ENCODE measurements around the gene STXBP2.

The STXBP2 gene

DNA sequence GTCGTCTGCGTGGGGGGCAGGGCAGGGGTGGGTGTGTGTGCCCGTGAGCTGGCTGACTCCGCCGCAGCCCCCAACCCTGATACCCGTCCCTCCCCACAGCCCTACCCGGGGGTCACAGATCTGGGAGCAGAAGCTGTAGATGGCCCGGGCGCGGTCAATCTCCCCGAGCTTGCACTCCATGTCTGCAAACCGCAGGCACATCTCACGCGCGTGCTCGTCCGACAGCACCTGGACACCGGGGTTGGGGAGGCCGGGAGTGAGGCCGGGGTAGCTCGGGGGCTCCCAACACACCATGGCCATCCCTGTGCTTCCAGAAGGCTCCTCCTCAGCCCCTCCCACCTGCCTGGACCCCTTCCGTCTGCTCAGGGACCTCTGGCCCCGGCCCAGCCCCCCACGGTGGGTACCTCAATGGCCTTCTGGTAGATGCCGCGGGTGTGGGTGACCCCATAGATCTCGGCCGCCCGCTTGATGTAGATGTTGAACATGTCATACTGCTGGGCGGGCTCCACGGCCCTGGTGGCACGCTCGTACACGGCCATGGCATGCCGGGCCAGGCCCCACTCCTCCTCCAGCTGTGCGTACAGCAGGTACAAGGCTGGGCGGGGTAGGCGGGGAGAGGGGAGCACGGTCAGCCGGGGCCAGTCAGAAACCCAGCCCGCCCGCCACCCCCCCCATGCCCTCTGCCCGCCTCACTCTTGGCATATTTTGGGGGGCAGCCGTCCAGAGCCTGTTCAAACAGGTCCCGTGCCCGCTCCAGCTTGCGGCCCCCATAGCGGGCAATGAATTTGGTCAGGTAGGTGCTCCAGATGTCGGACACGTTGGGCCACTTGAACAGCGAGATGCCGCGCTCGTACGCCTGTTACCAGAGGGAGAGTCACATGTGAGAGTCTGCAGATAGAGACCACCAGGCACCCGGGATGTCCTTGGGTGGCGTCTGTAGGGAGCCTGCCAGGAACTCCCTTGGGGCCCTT, 16.2 kb upstream of the STXBP2 start:
- H3K79me2 ChIP-seq (ENCODE audit: insufficient read depth, low read length) = no peaks in the 10 kb centered on the region
- no peak overlapping the region for H3K9ac ChIP-seq (ENCODE audit: low read length)
- no peak overlapping the region for H3K4me3 ChIP-seq (ENCODE audit: insufficient read depth, low read length, poor library complexity, severe bottlenecking)
- no peaks in the 10 kb centered on the region for H3K27me3 ChIP-seq (ENCODE audit: low read length)
- TF ChIP-seq, protein P1, sequence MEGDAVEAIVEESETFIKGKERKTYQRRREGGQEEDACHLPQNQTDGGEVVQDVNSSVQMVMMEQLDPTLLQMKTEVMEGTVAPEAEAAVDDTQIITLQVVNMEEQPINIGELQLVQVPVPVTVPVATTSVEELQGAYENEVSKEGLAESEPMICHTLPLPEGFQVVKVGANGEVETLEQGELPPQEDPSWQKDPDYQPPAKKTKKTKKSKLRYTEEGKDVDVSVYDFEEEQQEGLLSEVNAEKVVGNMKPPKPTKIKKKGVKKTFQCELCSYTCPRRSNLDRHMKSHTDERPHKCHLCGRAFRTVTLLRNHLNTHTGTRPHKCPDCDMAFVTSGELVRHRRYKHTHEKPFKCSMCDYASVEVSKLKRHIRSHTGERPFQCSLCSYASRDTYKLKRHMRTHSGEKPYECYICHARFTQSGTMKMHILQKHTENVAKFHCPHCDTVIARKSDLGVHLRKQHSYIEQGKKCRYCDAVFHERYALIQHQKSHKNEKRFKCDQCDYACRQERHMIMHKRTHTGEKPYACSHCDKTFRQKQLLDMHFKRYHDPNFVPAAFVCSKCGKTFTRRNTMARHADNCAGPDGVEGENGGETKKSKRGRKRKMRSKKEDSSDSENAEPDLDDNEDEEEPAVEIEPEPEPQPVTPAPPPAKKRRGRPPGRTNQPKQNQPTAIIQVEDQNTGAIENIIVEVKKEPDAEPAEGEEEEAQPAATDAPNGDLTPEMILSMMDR (IDR thresholded peaks at IDR 0.05; ENCODE audit: insufficient read depth, low read length, poor library complexity, severe bottlenecking) = no peak
- TF ChIP-seq EZH2phosphoT487 (conservative IDR thresholded peaks at IDR 0.05; ENCODE audit: low read length) = no peak
- no peaks in the 10 kb centered on the region for H3K36me3 ChIP-seq (ENCODE audit: low read length)
- no peaks in the 10 kb centered on the region for H3K9me2 ChIP-seq (replicated peaks; ENCODE audit: insufficient read depth, low read length)
- no peak overlapping the region for H3K27ac ChIP-seq (ENCODE audit: low read depth, low read length)
- H3K9me3 ChIP-seq (ENCODE audit: insufficient read depth, low read length) = no peaks in the 10 kb centered on the region
- no peak overlapping the region for H2AFZ ChIP-seq (ENCODE audit: low read depth, low read length, severe bottlenecking)
- H4K20me1 ChIP-seq (ENCODE audit: low read depth, low read length) = no peaks in the 10 kb centered on the region
- H3F3A ChIP-seq (ENCODE audit: insufficient read depth) = no peaks in the 10 kb centered on the region
- no peak overlapping the region for H3K4me2 ChIP-seq (ENCODE audit: low read depth, low read length, poor library complexity, severe bottlenecking)

DNA sequence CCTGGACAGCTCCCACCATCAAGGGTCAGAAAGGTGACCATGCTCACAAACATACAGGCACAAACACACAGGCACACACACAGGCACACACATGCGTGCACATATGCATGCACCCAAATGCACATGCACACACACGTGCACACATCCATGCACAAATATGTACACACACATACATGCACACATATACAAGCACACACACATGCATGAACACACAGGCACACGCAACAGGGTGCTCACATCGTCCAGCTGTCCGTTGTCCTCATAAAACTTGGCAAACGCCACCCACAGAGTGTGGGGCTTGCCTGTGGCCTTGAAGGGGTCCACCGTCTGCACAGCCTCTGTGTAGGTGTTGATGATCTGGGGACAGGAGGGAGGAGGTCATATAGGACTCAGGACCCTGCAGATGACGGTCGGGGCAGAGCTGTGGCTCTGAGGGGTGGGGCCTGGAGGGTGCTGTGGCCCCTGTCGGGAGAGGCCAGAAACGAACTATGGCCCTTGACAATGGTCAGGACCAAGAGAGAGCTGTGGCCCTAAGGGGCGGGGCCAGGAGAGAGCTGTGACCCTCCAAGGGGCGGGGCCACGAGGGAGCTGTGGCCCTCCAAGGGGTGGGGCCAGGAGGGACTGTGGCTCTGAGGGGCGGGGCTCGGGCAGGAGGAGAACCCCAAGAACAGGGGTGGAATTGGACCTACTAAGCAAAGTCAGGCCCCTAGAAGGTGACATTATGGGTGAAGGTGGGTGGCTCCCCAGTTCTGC, 13.8 kb upstream of the STXBP2 start:
- H3K9me3 ChIP-seq (ENCODE audit: insufficient read depth, low read length) = no peaks in the 10 kb centered on the region
- no peaks in the 10 kb centered on the region for H3K36me3 ChIP-seq (ENCODE audit: low read length)
- no peak for TF ChIP-seq EZH2phosphoT487 (conservative IDR thresholded peaks at IDR 0.05; ENCODE audit: low read length)
- H4K20me1 ChIP-seq (ENCODE audit: low read depth, low read length) = no peaks in the 10 kb centered on the region
- H3K4me3 ChIP-seq (ENCODE audit: insufficient read depth, low read length, poor library complexity, severe bottlenecking) = no peak overlapping the region
- no peaks in the 10 kb centered on the region for H3F3A ChIP-seq (ENCODE audit: insufficient read depth)
- H3K79me2 ChIP-seq (ENCODE audit: insufficient read depth, low read length) = peaks cover 17% of the 10 kb centered on the region
- no peak overlapping the region for H2AFZ ChIP-seq (ENCODE audit: low read depth, low read length, severe bottlenecking)
- no peak overlapping the region for H3K4me2 ChIP-seq (ENCODE audit: low read depth, low read length, poor library complexity, severe bottlenecking)
- H3K9ac ChIP-seq (ENCODE audit: low read length) = no peak overlapping the region
- no peak overlapping the region for H3K27ac ChIP-seq (ENCODE audit: low read depth, low read length)
- no peaks in the 10 kb centered on the region for H3K9me2 ChIP-seq (replicated peaks; ENCODE audit: insufficient read depth, low read length)
- H3K27me3 ChIP-seq (ENCODE audit: low read length) = no peaks in the 10 kb centered on the region

DNA sequence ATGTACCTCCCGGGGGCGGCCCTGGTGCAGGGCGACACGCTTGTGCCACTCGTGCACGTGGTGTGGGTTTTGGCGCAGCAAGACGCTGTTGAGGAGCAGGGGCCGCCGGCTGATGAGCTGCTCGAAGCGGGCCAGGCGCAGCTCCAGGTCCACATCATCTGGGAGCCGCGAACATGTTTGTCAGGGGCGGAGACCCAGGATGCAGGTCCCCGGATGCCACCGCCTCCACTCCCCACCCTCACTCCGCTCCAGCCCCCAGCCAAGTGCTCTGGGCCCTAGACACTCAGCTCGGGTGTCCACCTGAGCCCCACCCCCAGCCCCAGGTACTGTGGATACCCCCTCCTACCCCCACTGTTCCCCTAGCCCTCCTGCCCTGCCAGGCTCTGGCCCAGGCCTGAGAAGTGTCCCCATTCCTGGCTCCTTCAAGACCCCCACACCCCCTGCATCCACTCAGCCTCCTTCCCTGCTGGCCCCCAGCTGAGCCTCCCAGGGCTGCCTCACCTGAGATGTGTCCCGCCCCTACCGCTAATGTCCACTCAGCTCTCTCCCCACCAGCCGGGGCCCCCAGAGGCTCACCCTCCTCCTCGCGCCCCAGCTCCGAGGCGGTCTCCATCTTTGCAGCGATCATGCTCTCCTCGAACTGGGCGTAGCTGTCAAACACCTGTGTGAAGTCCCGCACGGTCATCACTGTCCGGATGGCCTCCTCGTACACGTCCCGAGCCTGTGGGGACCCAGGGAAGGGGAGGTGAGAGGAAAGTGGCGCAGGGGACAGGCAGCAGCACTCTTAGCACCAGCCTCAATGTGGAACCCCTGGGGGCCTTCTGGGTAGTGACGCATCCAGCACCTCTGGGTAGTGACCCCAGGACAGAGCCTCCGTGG, 12.9 kb upstream of the STXBP2 start:
- no peak for TF ChIP-seq EZH2phosphoT487 (conservative IDR thresholded peaks at IDR 0.05; ENCODE audit: low read length)
- TF ChIP-seq, protein P1 (IDR thresholded peaks at IDR 0.05; ENCODE audit: insufficient read depth, low read length, poor library complexity, severe bottlenecking) = no peak
- H3K9ac ChIP-seq (ENCODE audit: low read length) = no peak overlapping the region
- H3K79me2 ChIP-seq (ENCODE audit: insufficient read depth, low read length) = peaks cover 25% of the 10 kb centered on the region
- no peak overlapping the region for H3K27ac ChIP-seq (ENCODE audit: low read depth, low read length)
- H3K4me2 ChIP-seq (ENCODE audit: low read depth, low read length, poor library complexity, severe bottlenecking) = no peak overlapping the region
- no peaks in the 10 kb centered on the region for H3K9me2 ChIP-seq (replicated peaks; ENCODE audit: insufficient read depth, low read length)
- no peak overlapping the region for H3K4me3 ChIP-seq (ENCODE audit: insufficient read depth, low read length, poor library complexity, severe bottlenecking)
- H3K9me3 ChIP-seq (ENCODE audit: insufficient read depth, low read length) = no peaks in the 10 kb centered on the region
- H3F3A ChIP-seq (ENCODE audit: insufficient read depth) = no peaks in the 10 kb centered on the region
- no peak overlapping the region for H2AFZ ChIP-seq (ENCODE audit: low read depth, low read length, severe bottlenecking)
- H3K36me3 ChIP-seq (ENCODE audit: low read length) = no peaks in the 10 kb centered on the region
- no peaks in the 10 kb centered on the region for H4K20me1 ChIP-seq (ENCODE audit: low read depth, low read length)
- H3K27me3 ChIP-seq (ENCODE audit: low read length) = no peaks in the 10 kb centered on the region
